ENCODE measurements around the gene BTBD2.

Gene BTBD2

GRCh38 chr19:1944088-1944915, 71.2 kb downstream of the BTBD2 start:
- POLR2A ChIA-PET (ENCODE audit: low non-redundant PET) = no interaction called here

DNA sequence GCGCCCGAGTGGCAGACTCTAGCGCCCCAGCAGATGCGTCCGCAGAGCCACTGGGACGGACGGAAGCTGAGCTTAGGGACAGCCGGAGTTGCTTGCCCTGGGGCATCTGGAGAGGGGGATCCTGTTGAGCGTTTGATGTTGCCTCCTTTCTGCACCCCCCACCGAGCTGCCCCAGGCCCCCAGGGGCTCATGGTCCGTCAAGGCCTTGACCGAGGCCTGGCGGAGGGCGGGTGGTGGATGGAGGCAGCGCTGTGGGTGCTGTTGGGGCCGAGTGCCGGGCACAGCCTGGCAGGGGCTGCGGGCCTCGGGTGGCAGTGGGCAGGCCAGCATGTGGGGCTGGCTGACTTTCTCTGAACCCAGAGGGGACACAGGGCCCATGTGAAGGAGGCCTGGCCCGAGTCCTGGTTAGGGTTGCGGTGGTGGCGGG, 71.8 kb downstream of the BTBD2 start:
- peak overlapping the region; percentile 99 for H3K27ac ChIP-seq
- TF ChIP-seq, protein P1, sequence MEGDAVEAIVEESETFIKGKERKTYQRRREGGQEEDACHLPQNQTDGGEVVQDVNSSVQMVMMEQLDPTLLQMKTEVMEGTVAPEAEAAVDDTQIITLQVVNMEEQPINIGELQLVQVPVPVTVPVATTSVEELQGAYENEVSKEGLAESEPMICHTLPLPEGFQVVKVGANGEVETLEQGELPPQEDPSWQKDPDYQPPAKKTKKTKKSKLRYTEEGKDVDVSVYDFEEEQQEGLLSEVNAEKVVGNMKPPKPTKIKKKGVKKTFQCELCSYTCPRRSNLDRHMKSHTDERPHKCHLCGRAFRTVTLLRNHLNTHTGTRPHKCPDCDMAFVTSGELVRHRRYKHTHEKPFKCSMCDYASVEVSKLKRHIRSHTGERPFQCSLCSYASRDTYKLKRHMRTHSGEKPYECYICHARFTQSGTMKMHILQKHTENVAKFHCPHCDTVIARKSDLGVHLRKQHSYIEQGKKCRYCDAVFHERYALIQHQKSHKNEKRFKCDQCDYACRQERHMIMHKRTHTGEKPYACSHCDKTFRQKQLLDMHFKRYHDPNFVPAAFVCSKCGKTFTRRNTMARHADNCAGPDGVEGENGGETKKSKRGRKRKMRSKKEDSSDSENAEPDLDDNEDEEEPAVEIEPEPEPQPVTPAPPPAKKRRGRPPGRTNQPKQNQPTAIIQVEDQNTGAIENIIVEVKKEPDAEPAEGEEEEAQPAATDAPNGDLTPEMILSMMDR (conservative IDR thresholded peaks at IDR 0.05; ENCODE audit: low read depth) = no peak
- no peak for DNase-seq (ENCODE audit: low spot score)
- ChIA-PET POLR2A (ENCODE audit: low non-redundant PET) (no interaction called here), CTCF (interaction anchor here (0.6 to 0.7 kb wide), 2 partner anchors 69 to 126 kb away, joined by 3 read pairs; no protein-coding TSS in a partner anchor)

More at GRCh38 chr19:1944088-1944915, 71.2 kb downstream of the BTBD2 start:
- CTCF ChIA-PET = interaction anchor here (1.0 kb wide), 1 partner anchor 38 kb away, joined by 4 read pairs; no protein-coding TSS in a partner anchor
- DNase-seq (ENCODE audit: low spot score) = no peak
- peak overlapping the region; percentile 99 for H3K27ac ChIP-seq
- TF ChIP-seq, protein P1 (conservative IDR thresholded peaks at IDR 0.05; ENCODE audit: low read depth) = no peak

DNA sequence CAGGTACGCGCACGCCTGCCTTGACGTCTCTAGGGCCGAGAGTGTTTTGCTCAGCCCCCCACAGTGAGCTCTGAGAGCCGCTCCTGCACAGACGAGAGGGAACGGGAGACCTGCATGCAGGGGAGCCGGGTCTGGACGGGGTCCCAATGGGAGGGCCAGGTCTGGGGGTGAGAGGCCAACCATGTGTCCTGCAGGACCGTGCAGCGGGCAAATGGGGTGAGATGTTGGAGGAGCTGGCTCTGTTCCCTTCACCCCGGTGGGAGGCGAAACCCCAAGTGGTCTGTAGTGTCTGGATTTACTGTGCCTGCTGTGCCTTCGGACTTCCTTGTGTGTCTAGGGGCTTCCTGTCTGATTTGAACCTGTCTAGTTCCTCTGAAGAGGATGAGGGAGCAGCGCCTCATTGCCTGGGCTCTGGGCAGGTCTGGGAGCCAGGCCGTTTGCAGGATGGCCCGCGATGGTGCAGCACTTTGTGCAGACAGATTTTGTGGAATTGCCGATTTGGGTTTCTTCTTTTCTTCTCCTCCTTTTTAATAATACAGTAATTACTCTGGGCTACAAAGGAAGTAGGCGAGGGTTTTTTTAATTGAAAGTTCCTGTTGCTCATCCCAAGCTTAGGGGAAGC, 72.5 kb downstream of the BTBD2 start:
- peak overlapping the region; percentile 99 for H3K27ac ChIP-seq
- no peak for DNase-seq (ENCODE audit: low spot score)
- ChIA-PET CTCF (interaction anchor here (0.6 to 0.7 kb wide), 3 partner anchors 70 to 457 kb away, joined by 3 read pairs; no protein-coding TSS in a partner anchor), POLR2A (ENCODE audit: low non-redundant PET) (no interaction called here)
- TF ChIP-seq, protein P1 (conservative IDR thresholded peaks at IDR 0.05; ENCODE audit: low read depth) = no peak

GRCh38 chr19:1942078-1942933, 73.2 kb downstream of the BTBD2 start:
- TF ChIP-seq, protein P1 (conservative IDR thresholded peaks at IDR 0.05; ENCODE audit: low read depth) = no peak
- CTCF ChIA-PET = interaction anchor here (0.6 kb wide), 2 partner anchors 14 to 456 kb away, joined by 3 read pairs; no protein-coding TSS in a partner anchor
- peak; percentile 76 for DNase-seq (ENCODE audit: low spot score)
- peak overlapping the region; percentile 99 for H3K27ac ChIP-seq
- POLR2A ChIA-PET (ENCODE audit: low non-redundant PET) = interaction anchor here (0.6 kb wide), 2 partner anchors 68 to 110 kb away, joined by 7 to 16 read pairs; no protein-coding TSS in a partner anchor

- ChIA-PET POLR2A (ENCODE audit: low non-redundant PET) (interaction anchor here (0.6 kb wide), 1 partner anchor 110 kb away, joined by 7 read pairs; no protein-coding TSS in a partner anchor), CTCF (interaction anchor here (0.6 kb wide), 1 partner anchor 13 kb away, joined by 3 read pairs; no protein-coding TSS in a partner anchor)
- DNase-seq (ENCODE audit: low spot score) = no peak
- TF ChIP-seq, protein P1 (conservative IDR thresholded peaks at IDR 0.05; ENCODE audit: low read depth) = peak; percentile 48
- peak within 1 kb of the TSS; percentile 99 for H3K27ac ChIP-seq
These were observed 74.1 kb downstream of the BTBD2 start, which contains the start of gene CSNK1G2 for GRCh38 chr19:1941146-1942077. Gene CSNK1G2 (plus strand): TSS chr19:1941172. CDS start chr19:1969773, 28,601 bp downstream.

Data from RWPE1 (cell line).